ENCODE data around the gene USP16. TPM values are rescaled to one million over a fixed set of nuclear protein-coding genes. Genes with fewer than 3 reads are reported as not detected.

The USP16 gene
- total RNA-seq, 1 experiment from 2014 or later: 30.6 TPM

- Histone ChIP-seq H3K14ac (ENCODE audit: insufficient read depth, low read length) (no peak overlapping the region), H3K23me2 (ENCODE audit: insufficient read length, low read depth, low read length, poor library complexity, severe bottlenecking) (no peaks in the 10 kb centered on the region), H2BK15ac (ENCODE audit: low read depth, low read length) (no peak overlapping the region), H3K9me3 (ENCODE audit: control insufficient read depth, low read depth, low read length) (no peaks in the 10 kb centered on the region), H3K4ac (ENCODE audit: low read depth, low read length) (no peak overlapping the region), H3K9ac (ENCODE audit: extremely low read depth, insufficient read length, low read length) (no peak overlapping the region), H3K79me2 (ENCODE audit: insufficient read depth, low read length) (no peaks in the 10 kb centered on the region), H3K4me1 (ENCODE audit: insufficient read depth, low read length) (no peaks in the 10 kb centered on the region), H4K20me1 (ENCODE audit: control insufficient read depth, insufficient read depth, insufficient read length) (no peaks in the 10 kb centered on the region), H2BK5ac (ENCODE audit: insufficient read length, low read length) (no peak overlapping the region), H4K91ac (ENCODE audit: insufficient read length, low read depth, low read length) (no peak overlapping the region), H3K23ac (ENCODE audit: insufficient read length, low read depth, low read length) (no peak overlapping the region), H4K5ac (ENCODE audit: insufficient read length, low read depth, low read length) (no peak overlapping the region), H3K27ac (ENCODE audit: insufficient read length, low read depth, low read length) (no peak overlapping the region), H3T11ph (ENCODE audit: low read length) (no peak overlapping the region), H2BK120ac (ENCODE audit: low read depth, low read length, poor library complexity, severe bottlenecking) (no peak overlapping the region), H4K8ac (replicated peaks; ENCODE audit: insufficient read length, low read depth, low read length) (no peak overlapping the region), H3K18ac (ENCODE audit: insufficient read length, low read depth, low read length) (no peak overlapping the region), H3K27me3 (ENCODE audit: insufficient read depth, low read length) (no peaks in the 10 kb centered on the region), H2BK12ac (ENCODE audit: insufficient read length, low read depth, low read length) (no peak overlapping the region), H3K4me2 (ENCODE audit: insufficient read depth, insufficient read length, low read length) (no peak overlapping the region), H2BK20ac (ENCODE audit: low read depth, low read length, poor library complexity, severe bottlenecking) (no peak overlapping the region), H3K79me1 (ENCODE audit: insufficient read depth, low read depth, low read length, poor library complexity, severe bottlenecking) (no peaks in the 10 kb centered on the region), H3K56ac (ENCODE audit: insufficient read length, low read depth, low read length) (no peak overlapping the region), H2AFZ (ENCODE audit: low read length) (no peak overlapping the region), H2AK5ac (ENCODE audit: insufficient read length, low read length) (no peak overlapping the region)
- no peaks in the 10 kb centered on the region for H3K9me3 Mint-ChIP-seq
- TF ChIP-seq CTCF (conservative IDR thresholded peaks at IDR 0.05): no peak
- no peaks in the 10 kb centered on the region for H3K27me3 Mint-ChIP-seq (ENCODE audit: low read depth)
- H3K4me3 Mint-ChIP-seq: no peak overlapping the region
- no peaks in the 10 kb centered on the region for H3K4me1 Mint-ChIP-seq
- peaks cover 16 to 78% (median 66%) of the 10 kb centered on the region in 3 experiments; a peak in 6 of 7 replicates for H3K36me3 Mint-ChIP-seq (ENCODE audit: insufficient read depth in 1 of 3, low read depth in 3 of 3)
- no peak for DNase-seq
- 100% methylated on average over 3 of the region's 3 CpGs for WGBS (ENCODE audit: extremely low coverage, insufficient read length, low lambda C conversion rate)
- no peak overlapping the region for H3K27ac Mint-ChIP-seq
Observed at GRCh38 chr21:29033871-29034270, 9.4 kb downstream of the USP16 start.
